ENCODE measurements around the gene FGF14. TPM values are rescaled to one million over a fixed set of nuclear protein-coding genes. Genes with fewer than 3 reads are reported as not detected.

The FGF14 gene
- total RNA-seq, 1 experiment from 2014 or later, result not detected

DNA sequence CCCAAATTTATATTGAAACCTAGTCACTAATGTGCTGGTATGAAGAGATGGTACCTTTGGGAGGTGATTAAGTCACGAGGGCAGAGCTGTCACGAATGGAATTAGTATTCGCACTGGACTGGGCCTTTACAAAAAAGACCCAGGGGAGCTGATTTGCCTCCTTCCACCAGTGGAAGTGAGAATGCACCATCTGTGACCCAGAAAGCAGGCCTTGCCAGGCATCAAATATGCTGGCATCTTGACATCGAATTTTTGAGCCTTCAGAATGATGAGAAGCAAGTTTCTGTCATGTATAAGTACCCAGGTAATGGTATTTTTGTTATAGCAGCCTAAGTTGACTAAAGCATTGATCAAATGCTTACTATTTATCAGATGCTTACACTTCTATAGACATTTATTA lies 373.6 kb downstream of the FGF14 start:
- DNase-seq (no peak), ATAC-seq (no peak)
- Histone ChIP-seq H3K9ac (ENCODE audit: low read length) (no peak overlapping the region), H4K20me1 (ENCODE audit: low read length) (no peaks in the 10 kb centered on the region), H3K4me2 (ENCODE audit: low read length) (no peak overlapping the region), H2AFZ (ENCODE audit: low read length) (no peak overlapping the region), H3K4me3 (ENCODE audit: low read length) (no peak overlapping the region), H3K9me3 (ENCODE audit: low read length) (no peaks in the 10 kb centered on the region), H3K4me1 (ENCODE audit: insufficient read depth, low read length) (no peaks in the 10 kb centered on the region; the same call in 1 of the 2 replicates), H3K27me3 (ENCODE audit: low read length) (peaks cover 44% of the 10 kb centered on the region), H3K9me2 (replicated peaks; ENCODE audit: low read length) (no peaks in the 10 kb centered on the region), H3K79me2 (ENCODE audit: low read length) (no peaks in the 10 kb centered on the region), H3F3A (ENCODE audit: low read length, unreplicated experiment) (no peaks in the 10 kb centered on the region), H3K27ac (ENCODE audit: low read length) (no peak overlapping the region), H3K36me3 (ENCODE audit: low read depth, low read length) (no peaks in the 10 kb centered on the region)
- TF ChIP-seq, protein P1, sequence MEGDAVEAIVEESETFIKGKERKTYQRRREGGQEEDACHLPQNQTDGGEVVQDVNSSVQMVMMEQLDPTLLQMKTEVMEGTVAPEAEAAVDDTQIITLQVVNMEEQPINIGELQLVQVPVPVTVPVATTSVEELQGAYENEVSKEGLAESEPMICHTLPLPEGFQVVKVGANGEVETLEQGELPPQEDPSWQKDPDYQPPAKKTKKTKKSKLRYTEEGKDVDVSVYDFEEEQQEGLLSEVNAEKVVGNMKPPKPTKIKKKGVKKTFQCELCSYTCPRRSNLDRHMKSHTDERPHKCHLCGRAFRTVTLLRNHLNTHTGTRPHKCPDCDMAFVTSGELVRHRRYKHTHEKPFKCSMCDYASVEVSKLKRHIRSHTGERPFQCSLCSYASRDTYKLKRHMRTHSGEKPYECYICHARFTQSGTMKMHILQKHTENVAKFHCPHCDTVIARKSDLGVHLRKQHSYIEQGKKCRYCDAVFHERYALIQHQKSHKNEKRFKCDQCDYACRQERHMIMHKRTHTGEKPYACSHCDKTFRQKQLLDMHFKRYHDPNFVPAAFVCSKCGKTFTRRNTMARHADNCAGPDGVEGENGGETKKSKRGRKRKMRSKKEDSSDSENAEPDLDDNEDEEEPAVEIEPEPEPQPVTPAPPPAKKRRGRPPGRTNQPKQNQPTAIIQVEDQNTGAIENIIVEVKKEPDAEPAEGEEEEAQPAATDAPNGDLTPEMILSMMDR (conservative IDR thresholded peaks at IDR 0.05; ENCODE audit: low read depth, low read length), result no peak
- no peak for TF ChIP-seq EZH2phosphoT487 (IDR thresholded peaks at IDR 0.05; ENCODE audit: borderline replicate concordance, low read length)
- TF ChIP-seq EZH2 (IDR thresholded peaks at IDR 0.05; ENCODE audit: low read length, unreplicated experiment), result no peak
- POLR2A ChIA-PET (ENCODE audit: unreplicated experiment), result no interaction called here
- BruUV-seq (replicated peaks), result no TSS peak
- CTCF ChIA-PET, result no interaction called here
- intact Hi-C loops (cut with micrococcal nuclease), result no loop called here

GRCh38 chr13:102021777-102022176 lies 380.1 kb downstream of the FGF14 start:
- TF ChIP-seq EZH2phosphoT487 (IDR thresholded peaks at IDR 0.05; ENCODE audit: borderline replicate concordance, low read length), result no peak
- no peak for TF ChIP-seq EZH2 (IDR thresholded peaks at IDR 0.05; ENCODE audit: low read length, unreplicated experiment)
- TF ChIP-seq, protein P1 (conservative IDR thresholded peaks at IDR 0.05; ENCODE audit: low read depth, low read length), result no peak
- Histone ChIP-seq H3K4me3 (ENCODE audit: low read length) (no peak overlapping the region), H3K27ac (ENCODE audit: low read length) (no peak overlapping the region), H3K27me3 (ENCODE audit: low read length) (no peaks in the 10 kb centered on the region), H3K4me2 (ENCODE audit: low read length) (no peak overlapping the region), H2AFZ (ENCODE audit: low read length) (no peak overlapping the region), H3K9me2 (replicated peaks; ENCODE audit: low read length) (no peaks in the 10 kb centered on the region), H3F3A (ENCODE audit: low read length, unreplicated experiment) (no peaks in the 10 kb centered on the region), H4K20me1 (ENCODE audit: low read length) (no peaks in the 10 kb centered on the region), H3K36me3 (ENCODE audit: low read depth, low read length) (no peaks in the 10 kb centered on the region), H3K4me1 (ENCODE audit: insufficient read depth, low read length) (no peaks in the 10 kb centered on the region; the same call in 1 of the 2 replicates), H3K79me2 (ENCODE audit: low read length) (no peaks in the 10 kb centered on the region), H3K9ac (ENCODE audit: low read length) (no peak overlapping the region), H3K9me3 (ENCODE audit: low read length) (no peaks in the 10 kb centered on the region)
- ChIA-PET POLR2A (ENCODE audit: unreplicated experiment) (no interaction called here), CTCF (no interaction called here)
- DNase-seq (no peak), ATAC-seq (no peak)
- BruUV-seq (replicated peaks), result no TSS peak
- intact Hi-C loops (cut with micrococcal nuclease), result no loop called here

DNA sequence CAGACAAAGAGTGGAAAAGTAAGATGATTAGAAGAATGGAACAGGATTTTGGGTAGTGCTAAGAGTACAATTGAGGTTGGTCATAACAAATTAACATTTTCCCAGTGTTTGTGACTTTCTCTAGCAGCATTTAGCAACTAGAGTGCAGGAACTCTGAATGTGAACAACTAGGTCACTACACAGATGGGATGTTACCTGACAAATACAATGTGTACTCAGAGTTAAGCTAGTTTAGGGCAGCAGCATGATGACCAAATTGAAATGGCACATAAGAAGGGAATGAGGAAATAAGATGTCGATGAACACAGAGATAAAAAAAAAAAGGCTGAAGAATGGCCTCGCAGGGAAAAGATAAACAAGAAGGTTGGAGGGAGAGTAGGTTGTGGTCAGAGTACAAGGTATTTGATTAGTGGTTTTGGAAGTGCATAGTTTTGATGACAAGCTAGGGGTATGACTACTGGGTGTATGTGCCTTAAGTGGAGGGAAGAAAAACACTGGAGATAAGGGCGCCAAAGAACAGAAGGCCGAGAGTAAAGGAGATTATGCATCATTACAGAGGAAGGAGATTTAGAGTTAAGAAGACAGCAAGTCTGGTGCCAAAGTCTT lies 381.1 kb downstream of the FGF14 start:
- ATAC-seq (no peak), DNase-seq (peak; percentile 30)
- H3K36me3 ChIP-seq (ENCODE audit: low read depth, low read length), result no peaks in the 10 kb centered on the region
- intact Hi-C loops (cut with micrococcal nuclease), result no loop called here
- POLR2A ChIA-PET (ENCODE audit: unreplicated experiment), result no interaction called here
- TF ChIP-seq EZH2phosphoT487 (IDR thresholded peaks at IDR 0.05; ENCODE audit: borderline replicate concordance, low read length) (no peak), EZH2 (IDR thresholded peaks at IDR 0.05; ENCODE audit: low read length, unreplicated experiment) (no peak)
- TF ChIP-seq, protein P1 (conservative IDR thresholded peaks at IDR 0.05; ENCODE audit: low read depth, low read length), result no peak
- CTCF ChIA-PET, result no interaction called here
- H4K20me1 ChIP-seq (ENCODE audit: low read length), result no peaks in the 10 kb centered on the region
- H3F3A ChIP-seq (ENCODE audit: low read length, unreplicated experiment), result no peaks in the 10 kb centered on the region
- H3K4me2 ChIP-seq (ENCODE audit: low read length), result no peak overlapping the region
- no peak overlapping the region for H2AFZ ChIP-seq (ENCODE audit: low read length)
- no peak overlapping the region for H3K9ac ChIP-seq (ENCODE audit: low read length)
- no TSS peak for BruUV-seq (replicated peaks)
- H3K4me3 ChIP-seq (ENCODE audit: low read length), result no peak overlapping the region
- H3K79me2 ChIP-seq (ENCODE audit: low read length), result no peaks in the 10 kb centered on the region
- H3K9me3 ChIP-seq (ENCODE audit: low read length), result no peaks in the 10 kb centered on the region
- no peaks in the 10 kb centered on the region for H3K4me1 ChIP-seq (ENCODE audit: insufficient read depth, low read length)
- no peaks in the 10 kb centered on the region for H3K9me2 ChIP-seq (replicated peaks; ENCODE audit: low read length)
- H3K27me3 ChIP-seq (ENCODE audit: low read length), result no peaks in the 10 kb centered on the region
- H3K27ac ChIP-seq (ENCODE audit: low read length), result no peak overlapping the region

All from PC-3 (cell line).